Gastrocnemius medialis (tissue), 4 donors: Measurements from ENCODE around the gene ANXA10. TPM values are rescaled to one million over a fixed set of nuclear protein-coding genes. Genes with fewer than 3 reads are reported as not detected.

Experiments used
- ATAC-seq, 2 donors: fragments of 150-250 bp; one replicate each; pipeline ENCODE4 v1.9.1; 2016
- DNase-seq, 2 donors: peaks; one replicate each; pipeline ENCODE4 v3.0.0-alpha.2; 2019
- H3K27ac ChIP-seq, 4 donors: fragments of 200-600 bp; sonication (generic); 1 replicate in 1 of 4; 2 replicates in 3 of 4; pipeline ENCODE4 v1.5.1; 2016 to 2018; ENCODE audit warnings: mild to moderate bottlenecking in 2 of 4, moderate library complexity in 1 of 4
- H3K27me3 ChIP-seq, 3 donors: fragments of 200-600 bp; sonication (generic) in 2 of 3; 1 replicate in 1 of 3; 2 replicates in 2 of 3; pipeline versions ENCODE4 v1.5.1 to v1.6.0; 2016 to 2019; ENCODE audit warnings: mild to moderate bottlenecking in 1 of 3, moderate library complexity in 1 of 3
- H3K36me3 ChIP-seq, 2 donors: fragments of 200-600 bp; sonication (generic) in 1 of 2; one replicate each; pipeline ENCODE4 v1.5.1; 2017 to 2018
- H3K4me1 ChIP-seq, 2 donors: fragments of 200-600 bp; sonication (generic) in 1 of 2; one replicate each; pipeline ENCODE4 v1.5.1; 2016 to 2017; ENCODE audit warnings: mild to moderate bottlenecking in 2 of 2
- H3K4me3 ChIP-seq, 4 donors: fragments of 200-600 bp; sonication (generic) in 3 of 4; 1 replicate in 1 of 4; 2 replicates in 3 of 4; pipeline ENCODE4 v1.5.1; 2016 to 2019; ENCODE audit warnings: mild to moderate bottlenecking in 2 of 4
- H3K9me3 ChIP-seq, 3 donors: fragments of 200-600 bp; sonication (generic) in 2 of 3; 1 replicate in 1 of 3; 2 replicates in 2 of 3; pipeline ENCODE4 v1.5.1; 2016 to 2019
- CTCF ChIP-seq, 5 experiments: fragments of 450-650 bp in 3 of 5; fragments of 200-600 bp in 2 of 5; sonication (generic) in 2 of 5; IDR thresholded peaks in 4 of 5; conservative IDR thresholded peaks in 1 of 5; 1 replicate in 4 of 5; 2 replicates in 1 of 5; pipeline ENCODE4 v1.5.1; 2016 to 2019; ENCODE audit warnings: antibody characterized with exemption in 5 of 5, mild to moderate bottlenecking in 3 of 5, moderate library complexity in 3 of 5
- POLR2A ChIP-seq, 2 donors: fragments of 450-650 bp; IDR thresholded peaks; one replicate each; pipeline ENCODE4 v1.6.1; 2017; ENCODE audit warnings: antibody characterized with exemption in 2 of 2, mild to moderate bottlenecking in 2 of 2, moderate library complexity in 2 of 2
- in situ Hi-C, 4 donors: fragments of 200-750 bp; cut with MboI; loops; one replicate each; pipeline versions ENCODE4 v1.15.0 to v1.8.0; 2017; ENCODE audit warnings: low sequenced_read_pairs in 4 of 4
- intact Hi-C: fragments of 100-400 bp; cut with DNase I; formaldehyde crosslinking; loops from one replicate; pipeline ENCODE4 v1.15.1; 2023; ENCODE audit warnings: low total_unique reads
- total RNA-seq, 4 donors: library from RNA; depleted of rRNA; stranded (reverse); fragments of >200 nt; gene quantifications; one replicate each; pipeline versions ENCODE4 v1.1.0 to v1.2.3, GENCODE V29; 2016

The ANXA10 gene
- total RNA-seq, 4 donors from 2014 or later = not detected

GRCh38 chr4:168119890-168120289, 27.6 kb downstream of the ANXA10 start:
- Histone ChIP-seq H3K27me3 (no peaks in the 10 kb centered on the region), H3K9me3 (no peaks in the 10 kb centered on the region), H3K4me3 (peak overlapping the region in 1 of 4 donors; percentile 4), H3K4me1 (peaks cover 15 to 19% of the 10 kb centered on the region in 2 donors), H3K27ac (peak overlapping the region in 2 of 4 donors; percentile 20 to 32), H3K36me3 (no peaks in the 10 kb centered on the region)
- no peak for DNase-seq
- peak; percentile 85 to 94 for ATAC-seq
- intact Hi-C loops = no loop called here
- in situ Hi-C loops = no loop called here
- TF ChIP-seq POLR2A (IDR thresholded peaks at IDR 0.05) = no peak
- no peak for TF ChIP-seq CTCF (IDR thresholded peaks at IDR 0.05 in 4 of 5, conservative IDR thresholded peaks at IDR 0.05 in 1 of 5)

- Histone ChIP-seq H3K4me3 (no peak overlapping the region), H3K27ac (no peak overlapping the region), H3K27me3 (no peaks in the 10 kb centered on the region), H3K36me3 (no peaks in the 10 kb centered on the region), H3K9me3 (no peaks in the 10 kb centered on the region), H3K4me1 (peaks cover 15 to 19% of the 10 kb centered on the region in 2 donors)
- intact Hi-C loops = no loop called here
- in situ Hi-C loops = no loop called here
- no peak for DNase-seq
- TF ChIP-seq CTCF (IDR thresholded peaks at IDR 0.05 in 4 of 5, conservative IDR thresholded peaks at IDR 0.05 in 1 of 5) = no peak
- TF ChIP-seq POLR2A (IDR thresholded peaks at IDR 0.05) = no peak
- no peak for ATAC-seq
These were observed 28.5 kb downstream of the ANXA10 start for GRCh38 chr4:168120811-168121210.

GRCh38 chr4:168124008-168124641, 31.8 kb downstream of the ANXA10 start:
- intact Hi-C loops (no loop called here), in situ Hi-C loops (no loop called here)
- Histone ChIP-seq H3K36me3 (no peaks in the 10 kb centered on the region), H3K4me1 (peaks cover 15 to 17% of the 10 kb centered on the region in 2 donors), H3K4me3 (no peak overlapping the region), H3K27ac (no peak overlapping the region), H3K9me3 (no peaks in the 10 kb centered on the region), H3K27me3 (no peaks in the 10 kb centered on the region)
- ATAC-seq (no peak), DNase-seq (no peak)
- TF ChIP-seq CTCF (IDR thresholded peaks at IDR 0.05 in 4 of 5, conservative IDR thresholded peaks at IDR 0.05 in 1 of 5) (no peak), POLR2A (IDR thresholded peaks at IDR 0.05) (no peak)

- intact Hi-C loops (no loop called here), in situ Hi-C loops (loop anchor here in 1 of 4 donors (25.0 kb wide), 1 partner anchor 1115 kb away; no protein-coding TSS in a partner anchor)
- DNase-seq (no peak), ATAC-seq (no peak)
- Histone ChIP-seq H3K4me3 (no peak overlapping the region), H3K4me1 (no peaks in the 10 kb centered on the region), H3K9me3 (no peaks in the 10 kb centered on the region), H3K36me3 (no peaks in the 10 kb centered on the region), H3K27ac (no peak overlapping the region), H3K27me3 (no peaks in the 10 kb centered on the region)
- no peak for TF ChIP-seq CTCF (IDR thresholded peaks at IDR 0.05 in 4 of 5, conservative IDR thresholded peaks at IDR 0.05 in 1 of 5)
- TF ChIP-seq POLR2A (IDR thresholded peaks at IDR 0.05) = no peak
These were observed 34.6 kb downstream of the ANXA10 start for GRCh38 chr4:168126952-168127351.
